ENCODE data around the gene OPN1SW.

DNA sequence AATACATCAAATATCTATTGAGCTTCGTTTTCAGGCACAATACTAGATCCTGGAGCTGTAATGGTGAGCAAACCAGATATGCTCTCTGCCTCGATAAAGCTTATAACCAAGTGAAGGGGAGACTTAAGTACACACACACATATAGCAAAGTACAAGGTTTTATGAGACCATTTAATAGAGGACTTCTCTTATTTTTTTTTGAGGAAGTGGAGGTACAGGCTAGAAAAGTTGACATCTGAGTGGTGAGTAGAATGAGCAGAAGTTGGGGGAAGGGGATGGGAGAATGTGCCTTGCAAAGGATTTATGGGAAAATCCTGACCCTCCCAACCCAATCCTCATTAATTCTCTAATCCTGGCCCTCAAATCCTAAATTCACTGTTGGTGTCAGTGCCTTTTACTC lies 23.9 kb upstream of the OPN1SW start:
- TF ChIP-seq, protein P1, sequence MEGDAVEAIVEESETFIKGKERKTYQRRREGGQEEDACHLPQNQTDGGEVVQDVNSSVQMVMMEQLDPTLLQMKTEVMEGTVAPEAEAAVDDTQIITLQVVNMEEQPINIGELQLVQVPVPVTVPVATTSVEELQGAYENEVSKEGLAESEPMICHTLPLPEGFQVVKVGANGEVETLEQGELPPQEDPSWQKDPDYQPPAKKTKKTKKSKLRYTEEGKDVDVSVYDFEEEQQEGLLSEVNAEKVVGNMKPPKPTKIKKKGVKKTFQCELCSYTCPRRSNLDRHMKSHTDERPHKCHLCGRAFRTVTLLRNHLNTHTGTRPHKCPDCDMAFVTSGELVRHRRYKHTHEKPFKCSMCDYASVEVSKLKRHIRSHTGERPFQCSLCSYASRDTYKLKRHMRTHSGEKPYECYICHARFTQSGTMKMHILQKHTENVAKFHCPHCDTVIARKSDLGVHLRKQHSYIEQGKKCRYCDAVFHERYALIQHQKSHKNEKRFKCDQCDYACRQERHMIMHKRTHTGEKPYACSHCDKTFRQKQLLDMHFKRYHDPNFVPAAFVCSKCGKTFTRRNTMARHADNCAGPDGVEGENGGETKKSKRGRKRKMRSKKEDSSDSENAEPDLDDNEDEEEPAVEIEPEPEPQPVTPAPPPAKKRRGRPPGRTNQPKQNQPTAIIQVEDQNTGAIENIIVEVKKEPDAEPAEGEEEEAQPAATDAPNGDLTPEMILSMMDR (IDR thresholded peaks at IDR 0.05) = no peak
- no peak for TF ChIP-seq POLR2A (IDR thresholded peaks at IDR 0.05)

Data from testis (tissue), 2 donors.